SKM-1 treated with dmso at 0.1 percent for 144 hours (cell line): Measurements from ENCODE around the gene PCDHGA1.
"Not testable (repeated sequence)": the region's sequence is repeated elsewhere in the genome, so short reads cannot be mapped to it uniquely, and the experiment has no call there.

Source experiments
- DNase-seq: peaks from one replicate; lab custom pipeline; 2025; ENCODE audit not compliant: unreplicated experiment; lab: John Stamatoyannopoulos, UW

Gene PCDHGA1

DNA sequence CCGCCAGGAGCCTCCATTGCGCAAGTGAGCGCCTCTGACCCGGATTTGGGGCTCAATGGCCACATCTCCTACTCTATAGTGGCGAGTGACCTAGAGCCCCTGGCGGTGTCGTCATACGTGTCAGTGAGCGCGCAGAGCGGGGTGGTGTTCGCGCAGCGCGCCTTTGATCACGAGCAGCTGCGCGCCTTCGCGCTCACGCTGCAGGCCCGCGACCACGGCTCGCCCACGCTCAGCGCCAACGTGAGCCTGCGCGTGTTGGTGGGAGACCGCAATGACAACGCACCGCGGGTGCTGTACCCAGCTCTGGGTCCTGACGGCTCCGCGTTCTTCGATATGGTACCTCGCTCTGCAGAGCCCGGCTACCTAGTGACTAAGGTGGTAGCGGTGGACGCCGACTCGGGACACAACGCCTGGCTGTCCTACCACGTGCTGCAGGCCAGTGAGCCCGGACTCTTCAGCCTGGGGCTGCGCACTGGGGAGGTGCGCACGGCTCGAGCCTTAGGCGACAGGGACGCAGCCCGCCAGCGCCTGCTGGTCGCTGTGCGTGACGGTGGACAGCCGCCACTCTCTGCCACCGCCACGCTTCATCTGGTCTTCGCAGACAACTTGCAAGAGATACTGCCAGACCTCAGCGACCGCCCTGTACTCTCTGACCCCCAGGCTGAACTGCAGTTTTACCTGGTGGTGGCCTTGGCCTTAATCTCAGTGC, 79.4 kb downstream of the PCDHGA1 start:
- DNase-seq = no peak

DNA sequence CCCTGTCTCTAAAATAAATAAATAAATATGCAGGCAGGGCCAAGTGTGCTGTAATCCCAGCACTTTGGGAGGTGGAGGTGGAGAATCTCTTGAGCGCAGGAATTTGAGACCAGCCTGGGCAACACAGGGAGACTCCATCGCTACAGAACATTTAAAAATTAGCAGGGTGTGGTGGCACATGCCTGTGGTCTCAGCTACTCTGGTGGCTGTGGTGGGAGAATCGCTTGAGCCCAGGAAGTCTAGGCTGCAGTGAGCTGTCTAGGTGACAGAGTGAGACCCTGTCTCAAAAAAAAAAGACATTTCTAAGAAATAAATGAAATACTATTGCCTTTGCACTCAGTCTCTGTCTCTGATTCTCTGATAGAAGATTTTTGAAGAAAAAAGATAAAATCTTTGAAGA, 81.3 kb downstream of the PCDHGA1 start:
- no peak for DNase-seq

DNA sequence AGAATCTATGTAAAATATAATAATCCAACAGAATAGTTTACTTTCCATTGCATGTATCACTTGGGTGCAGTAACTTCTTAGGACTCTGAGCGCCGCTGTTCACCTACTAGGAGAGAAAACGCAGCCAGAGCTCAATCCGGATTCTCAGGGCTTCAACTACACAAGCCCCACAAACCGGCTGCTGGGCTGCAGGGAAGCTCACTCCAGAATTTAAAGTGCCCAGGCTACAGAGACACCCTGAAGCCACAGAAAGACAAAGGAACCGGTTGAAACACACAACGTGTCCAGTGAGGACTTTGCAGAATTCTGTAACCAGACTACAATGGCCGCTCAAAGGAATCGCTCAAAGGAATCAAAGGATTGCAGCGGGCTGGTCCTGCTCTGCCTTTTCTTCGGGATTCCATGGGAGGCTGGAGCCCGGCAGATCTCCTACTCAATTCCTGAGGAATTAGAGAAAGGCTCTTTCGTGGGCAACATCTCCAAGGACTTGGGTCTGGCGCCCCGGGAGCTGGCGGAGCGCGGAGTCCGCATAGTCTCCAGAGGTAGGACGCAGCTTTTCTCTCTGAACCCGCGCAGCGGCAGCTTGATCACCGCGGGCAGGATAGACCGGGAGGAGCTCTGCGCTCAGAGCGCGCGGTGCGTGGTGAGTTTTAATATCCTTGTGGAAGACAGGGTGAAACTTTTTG, 82.7 kb downstream of the PCDHGA1 start, which contains the start of gene PCDHGA10:
PCDHGA10 (plus strand) TSS at position 134 of the 686 bp plus-strand sequence; CDS start at position 323, 189 bp downstream.
- DNase-seq = peak; percentile 75

DNA sequence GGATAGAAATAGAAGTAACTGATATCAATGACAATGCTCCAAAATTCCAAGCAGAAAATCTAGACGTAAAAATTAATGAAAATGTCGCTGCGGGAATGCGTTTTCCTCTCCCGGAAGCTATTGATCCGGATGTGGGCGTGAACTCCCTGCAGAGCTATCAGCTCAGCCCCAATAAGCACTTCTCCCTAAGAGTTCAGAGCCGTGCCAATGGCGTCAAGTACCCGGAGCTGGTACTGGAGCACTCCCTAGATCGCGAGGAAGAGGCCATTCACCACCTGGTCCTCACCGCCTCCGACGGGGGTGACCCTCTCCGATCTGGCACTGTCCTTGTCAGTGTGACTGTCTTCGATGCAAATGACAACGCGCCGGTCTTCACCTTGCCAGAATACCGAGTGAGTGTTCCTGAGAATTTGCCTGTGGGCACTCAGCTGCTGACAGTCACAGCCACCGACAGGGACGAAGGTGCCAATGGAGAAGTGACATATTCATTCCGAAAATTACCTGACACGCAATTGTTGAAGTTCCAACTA, 83.3 kb downstream of the PCDHGA1 start:
- DNase-seq = no peak

DNA sequence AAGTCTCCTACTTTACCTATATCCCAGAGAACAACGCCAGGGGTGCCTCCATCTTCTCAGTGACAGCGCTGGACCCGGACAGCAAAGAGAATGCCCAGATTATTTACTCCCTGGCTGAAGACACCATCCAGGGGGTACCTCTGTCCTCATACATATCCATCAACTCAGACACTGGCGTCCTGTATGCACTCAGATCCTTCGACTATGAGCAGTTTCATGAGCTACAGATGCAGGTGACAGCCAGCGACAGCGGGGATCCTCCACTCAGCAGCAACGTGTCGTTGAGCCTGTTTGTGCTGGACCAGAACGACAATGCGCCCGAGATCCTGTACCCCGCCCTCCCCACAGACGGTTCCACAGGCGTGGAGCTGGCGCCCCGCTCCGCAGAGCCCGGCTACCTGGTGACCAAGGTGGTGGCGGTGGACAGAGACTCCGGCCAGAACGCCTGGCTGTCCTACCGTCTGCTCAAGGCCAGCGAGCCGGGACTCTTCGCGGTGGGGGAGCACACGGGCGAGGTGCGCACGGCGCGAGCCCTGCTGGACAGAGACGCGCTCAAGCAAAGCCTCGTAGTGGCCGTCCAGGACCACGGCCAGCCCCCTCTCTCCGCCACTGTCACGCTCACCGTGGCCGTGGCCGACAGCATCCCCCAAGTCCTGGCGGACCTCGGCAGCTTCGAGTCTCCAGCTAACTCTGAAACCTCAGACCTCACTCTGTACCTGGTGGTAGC, 84.4 kb downstream of the PCDHGA1 start:
- DNase-seq = not testable (repeated sequence)

DNA sequence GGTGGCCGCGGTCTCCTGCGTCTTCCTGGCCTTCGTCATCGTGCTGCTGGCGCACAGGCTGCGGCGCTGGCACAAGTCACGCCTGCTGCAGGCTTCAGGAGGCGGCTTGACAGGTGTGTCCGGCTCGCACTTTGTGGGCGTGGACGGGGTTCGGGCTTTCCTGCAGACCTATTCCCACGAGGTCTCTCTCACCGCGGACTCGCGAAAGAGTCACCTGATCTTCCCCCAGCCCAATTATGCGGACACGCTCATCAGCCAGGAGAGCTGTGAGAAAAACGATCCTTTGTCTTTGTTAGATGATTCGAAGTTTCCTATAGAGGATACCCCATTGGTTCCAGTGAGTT, 84.9 kb downstream of the PCDHGA1 start:
- not testable (repeated sequence) for DNase-seq

DNA sequence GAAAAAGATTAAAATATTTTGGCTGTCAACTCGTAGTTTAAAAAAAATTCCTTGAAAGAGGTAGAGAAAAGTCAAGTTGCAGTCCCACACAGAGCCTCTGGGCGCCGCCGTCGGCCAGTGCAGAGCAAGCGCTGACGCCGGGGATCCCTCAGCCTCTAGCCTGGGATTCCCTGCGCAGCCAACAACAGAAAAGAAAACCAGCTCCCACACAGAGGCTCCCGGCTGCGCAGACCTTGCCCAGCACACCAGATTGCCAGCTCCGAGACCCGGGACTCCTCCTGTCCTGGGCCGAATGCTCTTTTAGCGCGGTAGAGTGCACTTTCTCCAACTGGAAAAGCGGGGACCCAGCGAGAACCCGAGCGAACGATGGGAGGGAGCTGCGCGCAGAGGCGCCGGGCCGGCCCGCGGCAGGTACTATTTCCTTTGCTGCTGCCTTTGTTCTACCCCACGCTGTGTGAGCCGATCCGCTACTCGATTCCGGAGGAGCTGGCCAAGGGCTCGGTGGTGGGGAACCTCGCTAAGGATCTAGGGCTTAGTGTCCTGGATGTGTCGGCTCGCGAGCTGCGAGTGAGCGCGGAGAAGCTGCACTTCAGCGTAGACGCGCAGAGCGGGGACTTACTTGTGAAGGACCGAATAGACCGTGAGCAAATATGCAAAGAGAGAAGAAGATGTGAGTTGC, 87.3 kb downstream of the PCDHGA1 start, which contains the start of gene PCDHGB7:
PCDHGB7 (plus strand) TSS at position 184 of the 679 bp plus-strand sequence; CDS start at position 367, 183 bp downstream.
- DNase-seq = peak; percentile 37

DNA sequence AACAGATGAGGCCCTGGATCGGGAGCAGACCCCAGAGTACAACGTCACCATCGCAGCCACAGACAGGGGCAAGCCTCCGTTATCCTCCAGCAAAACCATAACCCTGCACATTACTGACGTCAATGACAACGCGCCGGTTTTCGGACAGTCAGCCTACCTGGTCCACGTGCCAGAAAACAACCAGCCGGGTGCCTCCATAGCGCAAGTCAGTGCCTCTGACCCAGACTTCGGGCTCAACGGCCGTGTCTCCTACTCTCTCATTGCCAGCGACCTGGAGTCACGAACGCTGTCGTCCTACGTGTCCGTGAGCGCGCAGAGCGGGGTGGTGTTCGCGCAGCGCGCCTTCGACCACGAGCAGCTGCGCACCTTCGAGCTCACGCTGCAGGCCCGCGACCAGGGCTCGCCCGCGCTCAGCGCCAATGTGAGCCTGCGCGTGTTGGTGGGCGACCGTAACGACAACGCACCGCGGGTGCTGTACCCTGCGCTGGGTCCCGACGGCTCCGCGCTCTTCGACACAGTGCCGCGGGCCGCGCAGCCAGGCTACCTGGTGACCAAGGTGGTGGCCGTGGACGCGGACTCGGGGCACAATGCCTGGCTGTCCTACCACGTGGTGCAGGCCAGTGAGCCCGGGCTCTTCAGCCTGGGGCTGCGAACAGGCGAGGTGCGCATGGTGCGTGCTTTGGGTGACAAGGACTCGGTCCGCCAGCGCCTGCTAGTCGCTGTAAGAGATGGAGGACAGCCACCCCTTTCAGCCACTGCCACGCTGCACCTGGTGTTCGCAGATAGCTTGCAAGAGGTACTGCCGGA, 89.0 kb downstream of the PCDHGA1 start:
- DNase-seq = no peak

DNA sequence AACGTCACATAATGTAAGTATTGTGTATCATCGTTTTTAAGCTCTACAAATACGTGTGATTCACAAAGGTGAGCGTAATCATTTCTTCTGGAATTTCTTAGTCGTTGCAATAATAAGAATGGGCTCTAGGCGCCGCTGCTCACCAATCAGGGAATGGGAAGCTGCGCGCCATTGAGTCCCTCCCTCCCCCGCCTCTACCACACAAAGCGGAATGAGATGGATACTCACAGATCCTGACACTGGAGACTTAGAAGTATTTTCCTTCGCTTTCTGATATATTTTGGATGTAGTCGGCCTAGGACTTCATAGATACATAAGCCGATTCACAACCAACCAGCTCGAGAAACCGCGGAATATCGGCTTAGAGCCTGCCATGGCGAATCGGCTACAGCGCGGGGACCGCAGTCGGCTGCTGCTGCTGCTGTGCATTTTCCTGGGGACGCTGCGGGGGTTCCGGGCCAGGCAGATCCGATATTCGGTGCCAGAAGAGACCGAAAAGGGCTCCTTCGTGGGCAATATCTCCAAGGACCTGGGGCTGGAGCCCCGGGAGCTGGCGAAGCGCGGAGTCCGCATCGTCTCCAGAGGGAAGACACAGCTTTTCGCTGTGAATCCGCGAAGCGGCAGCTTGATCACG, 90.7 kb downstream of the PCDHGA1 start, which contains the start of gene PCDHGA11:
PCDHGA11 (plus strand) TSS at position 197 of the 634 bp plus-strand sequence; CDS start at position 374, 177 bp downstream.
- DNase-seq = no peak

DNA sequence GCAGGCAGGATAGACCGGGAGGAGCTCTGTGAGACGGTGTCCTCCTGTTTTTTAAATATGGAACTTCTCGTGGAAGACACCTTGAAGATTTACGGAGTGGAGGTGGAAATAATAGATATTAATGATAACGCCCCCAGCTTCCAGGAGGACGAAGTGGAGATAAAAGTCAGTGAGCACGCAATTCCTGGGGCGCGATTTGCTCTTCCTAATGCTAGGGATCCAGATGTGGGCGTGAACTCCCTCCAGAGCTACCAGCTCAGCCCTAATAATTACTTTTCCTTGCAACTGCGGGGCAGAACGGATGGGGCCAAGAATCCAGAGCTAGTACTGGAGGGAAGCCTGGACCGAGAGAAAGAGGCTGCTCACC, 91.2 kb downstream of the PCDHGA1 start:
- DNase-seq = no peak

DNA sequence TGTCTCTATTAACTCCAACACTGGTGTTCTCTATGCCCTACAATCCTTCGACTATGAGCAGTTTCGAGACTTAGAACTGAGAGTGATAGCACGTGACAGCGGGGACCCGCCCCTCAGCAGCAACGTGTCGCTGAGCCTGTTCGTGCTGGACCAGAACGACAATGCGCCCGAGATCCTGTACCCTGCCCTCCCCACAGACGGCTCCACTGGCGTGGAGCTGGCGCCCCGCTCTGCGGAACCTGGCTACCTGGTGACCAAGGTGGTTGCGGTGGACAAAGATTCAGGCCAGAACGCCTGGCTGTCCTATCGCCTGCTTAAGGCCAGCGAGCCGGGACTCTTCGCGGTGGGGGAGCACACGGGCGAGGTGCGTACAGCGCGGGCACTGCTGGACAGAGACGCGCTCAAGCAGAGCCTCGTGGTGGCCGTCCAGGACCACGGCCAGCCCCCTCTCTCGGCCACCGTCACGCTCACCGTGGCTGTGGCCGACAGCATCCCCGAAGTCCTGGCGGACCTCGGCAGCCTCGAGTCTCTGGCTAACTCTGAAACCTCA, 92.5 kb downstream of the PCDHGA1 start:
- no peak for DNase-seq

DNA sequence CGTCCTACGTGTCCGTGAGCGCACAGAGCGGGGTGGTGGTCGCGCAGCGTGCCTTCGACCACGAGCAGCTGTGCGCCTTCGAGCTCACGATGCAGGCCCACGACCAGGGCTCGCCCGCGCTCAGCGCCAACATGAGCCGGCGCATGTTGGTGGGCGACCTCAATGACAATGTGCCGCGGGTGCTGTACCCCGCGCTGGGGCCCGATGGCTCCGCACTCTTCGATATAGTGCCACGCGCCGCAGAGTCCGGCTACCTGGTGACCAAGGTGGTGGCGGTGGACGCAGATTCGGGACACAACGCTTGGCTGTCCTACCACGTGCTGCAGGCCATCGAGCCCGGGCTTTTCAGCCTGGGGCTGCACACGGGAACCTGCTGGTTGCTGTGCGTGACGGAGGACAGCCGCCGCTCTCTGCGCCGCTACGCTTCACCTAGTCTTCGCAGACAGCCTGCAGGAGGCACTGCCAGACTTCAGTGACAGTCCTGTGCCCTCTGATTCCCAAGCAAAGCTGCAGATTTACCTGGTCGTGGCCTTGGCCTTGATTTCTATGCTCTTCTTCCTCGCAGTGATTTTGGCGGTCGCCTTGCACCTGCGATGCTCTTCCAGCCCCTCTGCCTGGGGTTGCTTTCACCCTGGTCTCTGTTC, 97.6 kb downstream of the PCDHGA1 start:
- no peak for DNase-seq

DNA sequence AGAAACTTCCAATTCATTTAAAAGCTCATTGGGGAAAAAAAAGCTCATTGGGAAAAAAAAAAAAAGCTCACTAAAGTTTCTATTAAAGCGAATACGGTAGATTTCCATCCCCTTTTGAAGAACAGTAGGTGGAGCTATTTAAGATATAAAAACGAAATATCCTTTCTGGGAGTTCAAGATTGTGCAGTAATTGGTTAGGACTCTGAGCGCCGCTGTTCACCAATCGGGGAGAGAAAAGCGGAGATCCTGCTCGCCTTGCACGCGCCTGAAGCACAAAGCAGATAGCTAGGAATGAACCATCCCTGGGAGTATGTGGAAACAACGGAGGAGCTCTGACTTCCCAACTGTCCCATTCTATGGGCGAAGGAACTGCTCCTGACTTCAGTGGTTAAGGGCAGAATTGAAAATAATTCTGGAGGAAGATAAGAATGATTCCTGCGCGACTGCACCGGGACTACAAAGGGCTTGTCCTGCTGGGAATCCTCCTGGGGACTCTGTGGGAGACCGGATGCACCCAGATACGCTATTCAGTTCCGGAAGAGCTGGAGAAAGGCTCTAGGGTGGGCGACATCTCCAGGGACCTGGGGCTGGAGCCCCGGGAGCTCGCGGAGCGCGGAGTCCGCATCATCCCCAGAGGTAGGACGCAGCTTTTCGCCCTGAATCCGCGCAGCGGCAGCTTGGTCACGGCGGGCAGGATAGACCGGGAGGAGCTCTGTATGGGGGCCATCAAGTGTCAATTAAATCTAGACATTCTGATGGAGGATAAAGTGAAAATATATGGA, 100.2 kb downstream of the PCDHGA1 start, which contains the start of gene PCDHGA12:
PCDHGA12 (plus strand) TSS at position 176 of the 782 bp plus-strand sequence; CDS start at position 429, 253 bp downstream.
- no peak for DNase-seq

DNA sequence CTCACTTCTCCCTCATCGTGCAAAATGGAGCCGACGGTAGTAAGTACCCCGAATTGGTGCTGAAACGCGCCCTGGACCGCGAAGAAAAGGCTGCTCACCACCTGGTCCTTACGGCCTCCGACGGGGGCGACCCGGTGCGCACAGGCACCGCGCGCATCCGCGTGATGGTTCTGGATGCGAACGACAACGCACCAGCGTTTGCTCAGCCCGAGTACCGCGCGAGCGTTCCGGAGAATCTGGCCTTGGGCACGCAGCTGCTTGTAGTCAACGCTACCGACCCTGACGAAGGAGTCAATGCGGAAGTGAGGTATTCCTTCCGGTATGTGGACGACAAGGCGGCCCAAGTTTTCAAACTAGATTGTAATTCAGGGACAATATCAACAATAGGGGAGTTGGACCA, 101.0 kb downstream of the PCDHGA1 start:
- no peak for DNase-seq

DNA sequence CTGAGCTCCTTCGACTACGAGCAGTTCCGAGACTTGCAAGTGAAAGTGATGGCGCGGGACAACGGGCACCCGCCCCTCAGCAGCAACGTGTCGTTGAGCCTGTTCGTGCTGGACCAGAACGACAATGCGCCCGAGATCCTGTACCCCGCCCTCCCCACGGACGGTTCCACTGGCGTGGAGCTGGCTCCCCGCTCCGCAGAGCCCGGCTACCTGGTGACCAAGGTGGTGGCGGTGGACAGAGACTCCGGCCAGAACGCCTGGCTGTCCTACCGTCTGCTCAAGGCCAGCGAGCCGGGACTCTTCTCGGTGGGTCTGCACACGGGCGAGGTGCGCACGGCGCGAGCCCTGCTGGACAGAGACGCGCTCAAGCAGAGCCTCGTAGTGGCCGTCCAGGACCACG, 102.0 kb downstream of the PCDHGA1 start:
- not testable (repeated sequence) for DNase-seq

DNA sequence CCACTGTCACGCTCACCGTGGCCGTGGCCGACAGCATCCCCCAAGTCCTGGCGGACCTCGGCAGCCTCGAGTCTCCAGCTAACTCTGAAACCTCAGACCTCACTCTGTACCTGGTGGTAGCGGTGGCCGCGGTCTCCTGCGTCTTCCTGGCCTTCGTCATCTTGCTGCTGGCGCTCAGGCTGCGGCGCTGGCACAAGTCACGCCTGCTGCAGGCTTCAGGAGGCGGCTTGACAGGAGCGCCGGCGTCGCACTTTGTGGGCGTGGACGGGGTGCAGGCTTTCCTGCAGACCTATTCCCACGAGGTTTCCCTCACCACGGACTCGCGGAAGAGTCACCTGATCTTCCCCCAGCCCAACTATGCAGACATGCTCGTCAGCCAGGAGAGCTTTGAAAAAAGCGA, 102.4 kb downstream of the PCDHGA1 start:
- DNase-seq = not testable (repeated sequence)

DNA sequence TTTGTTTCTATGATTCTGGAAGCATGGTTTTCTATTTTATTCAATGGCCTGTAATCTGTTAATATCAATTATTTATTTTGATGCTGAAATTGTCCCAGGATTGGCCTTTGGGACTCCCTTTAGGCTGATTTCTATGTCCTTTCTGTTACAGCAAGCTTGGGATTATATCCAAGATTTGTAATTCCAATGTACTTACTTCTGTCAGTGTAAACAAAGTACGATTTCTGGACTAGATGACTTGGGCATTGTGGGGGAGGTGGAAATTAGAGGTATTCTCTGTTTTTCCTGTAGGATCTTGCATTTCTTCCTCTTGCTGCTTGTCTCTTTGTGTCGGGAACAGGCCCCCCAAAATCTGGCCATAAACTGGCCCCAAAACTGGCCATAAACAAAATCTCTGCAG, 103.7 kb downstream of the PCDHGA1 start:
- DNase-seq = no peak

DNA sequence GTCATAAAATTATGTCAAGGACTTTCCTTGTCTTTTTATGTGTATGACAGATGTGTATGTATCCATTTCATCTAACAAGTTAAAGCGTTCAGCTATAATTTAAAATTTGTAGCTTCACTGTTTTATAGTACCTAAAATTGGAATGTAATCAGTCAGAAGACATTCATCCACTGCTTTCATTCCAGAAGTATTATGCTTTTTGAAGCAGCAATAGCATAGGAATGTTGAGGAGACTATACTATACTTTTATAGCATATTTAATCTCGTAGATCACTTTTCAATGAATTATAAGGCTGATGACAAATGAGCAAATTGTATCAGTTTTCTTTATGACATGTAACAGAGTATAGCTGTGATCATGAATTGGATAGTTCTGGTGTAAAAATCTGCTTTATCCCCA, 106.9 kb downstream of the PCDHGA1 start:
- DNase-seq = no peak
